Measurements from ENCODE around the gene PPP1R36.
"Not testable (repeated sequence)": the region's sequence is repeated elsewhere in the genome, so short reads cannot be mapped to it uniquely, and the experiment has no call there.

PPP1R36 gene

DNA sequence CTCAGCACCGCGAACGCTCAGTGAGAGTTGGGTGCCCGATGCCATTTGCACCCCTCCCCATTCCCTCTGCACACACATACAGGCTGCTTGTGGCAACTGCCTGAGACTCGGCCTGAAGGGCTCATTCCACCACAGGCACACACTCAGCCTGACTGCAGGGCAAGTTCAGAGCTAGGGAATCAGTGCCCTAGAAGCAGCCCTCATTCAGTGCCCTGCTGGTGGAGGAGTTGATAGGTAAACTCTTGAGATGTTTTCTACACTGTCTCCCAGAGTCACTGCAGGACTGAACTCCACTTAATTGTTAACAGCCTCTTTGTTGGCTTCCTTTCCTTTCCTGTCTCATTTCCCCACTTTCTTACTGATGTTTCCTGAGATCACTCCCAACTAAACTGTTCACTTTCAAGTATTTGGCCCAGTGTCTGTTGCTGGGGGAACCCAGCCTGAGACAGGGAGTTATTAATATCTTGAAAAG is 16.9 kb downstream of the PPP1R36 start:
- DNase-seq (ENCODE audit: low read depth, low spot score): peak; percentile 14

GRCh38 chr14:64569138-64569631 is 19.4 kb downstream of the PPP1R36 start:
- DNase-seq (ENCODE audit: low read depth, low spot score): peak; percentile 90

DNA sequence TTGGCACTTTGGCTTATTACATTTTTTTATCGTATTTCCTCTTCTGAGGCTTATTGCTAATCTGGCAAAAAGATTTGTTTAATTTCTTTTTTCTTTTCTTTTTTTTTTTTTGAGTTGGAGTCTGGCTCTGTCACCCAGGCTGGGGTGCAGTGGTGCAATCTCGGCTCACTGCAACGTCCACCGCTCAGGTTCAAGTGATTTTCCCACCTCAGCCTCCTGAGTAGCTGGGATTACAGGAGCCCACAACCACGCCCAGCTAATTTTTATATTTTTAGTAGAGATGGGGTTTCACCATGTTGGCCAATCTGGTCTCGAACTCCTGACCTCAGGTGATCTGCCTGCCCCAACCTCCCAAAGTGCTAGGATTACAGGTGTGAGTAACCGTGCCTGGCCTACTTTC is 19.9 kb downstream of the PPP1R36 start:
- not testable (repeated sequence) for DNase-seq (ENCODE audit: low read depth, low spot score)

DNA sequence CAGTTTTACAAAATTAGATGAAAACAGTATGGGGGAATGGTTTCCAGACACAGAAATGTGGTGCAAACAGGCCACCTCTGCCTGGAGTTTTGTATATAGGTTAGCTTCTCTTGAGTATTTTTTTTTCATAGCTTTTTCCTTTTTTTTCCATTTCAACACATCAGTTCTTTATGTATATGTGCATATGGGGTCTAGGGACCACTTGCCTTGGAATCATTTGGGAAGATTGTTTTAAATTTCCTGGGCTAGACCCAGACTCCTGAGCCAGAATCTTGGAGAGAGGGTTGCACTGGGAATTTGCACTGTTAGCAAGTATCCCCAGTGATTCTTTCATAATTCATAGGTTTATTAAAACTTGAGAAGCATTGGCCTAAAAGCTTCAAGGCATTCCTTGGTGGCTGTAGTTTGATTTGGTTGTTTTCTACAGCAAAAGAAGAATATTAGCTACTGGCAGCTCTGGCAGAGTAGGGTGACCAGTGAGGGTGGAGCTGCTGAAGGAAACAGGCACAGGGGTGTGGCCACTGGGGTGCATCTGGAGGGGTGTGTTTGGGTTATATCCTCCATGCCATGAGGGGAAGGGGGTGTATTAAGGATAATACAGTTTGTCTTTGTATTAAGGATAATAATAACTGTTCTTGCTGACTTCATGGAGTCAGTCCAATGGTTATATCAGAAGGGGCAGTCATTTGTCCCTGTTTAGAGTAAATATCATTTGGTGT is 22.8 kb downstream of the PPP1R36 start:
- no peak for DNase-seq (ENCODE audit: low read depth, low spot score)

DNA sequence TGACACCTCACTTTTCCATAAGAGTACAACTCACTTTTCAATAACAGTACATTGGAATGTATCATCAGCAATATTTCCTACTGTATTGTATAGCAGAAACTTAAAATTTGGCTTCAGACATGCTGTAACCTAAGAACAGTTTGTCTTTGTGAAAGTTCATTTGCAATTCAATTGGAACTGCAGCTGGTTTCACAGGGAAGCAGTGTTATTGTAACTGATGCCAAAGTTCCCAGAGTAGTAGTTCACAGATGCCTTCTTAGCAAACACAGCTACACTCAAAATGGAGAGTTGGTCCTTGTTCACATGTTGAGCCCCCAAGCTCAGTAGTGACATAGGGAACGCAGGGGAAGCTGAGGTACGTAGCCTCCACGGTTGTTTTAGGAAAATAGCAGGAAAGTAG is 23.3 kb downstream of the PPP1R36 start:
- DNase-seq (ENCODE audit: low read depth, low spot score): peak; percentile 81

GRCh38 chr14:64574371-64575107 is 24.8 kb downstream of the PPP1R36 start:
- DNase-seq (ENCODE audit: low read depth, low spot score): no peak

DNA sequence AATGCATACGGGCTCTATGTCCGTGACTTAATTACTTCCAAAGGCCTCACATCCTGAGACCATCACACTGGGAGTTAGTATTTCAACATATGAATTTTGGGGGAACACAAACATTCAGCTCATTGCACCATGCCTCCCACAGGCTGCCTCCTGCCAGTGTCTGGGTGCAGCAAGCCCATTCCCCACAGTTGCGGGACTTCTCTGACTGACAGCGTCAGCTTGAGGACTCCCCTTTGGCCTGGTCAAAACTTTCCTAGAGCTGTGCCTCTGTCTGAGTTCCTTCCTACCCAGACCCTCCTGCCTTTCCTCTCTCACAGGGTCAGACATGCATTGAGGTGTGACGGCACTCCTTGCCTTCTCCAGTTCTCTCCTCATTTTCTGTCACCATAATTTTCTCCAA is 27.4 kb downstream of the PPP1R36 start:
- DNase-seq (ENCODE audit: low read depth, low spot score): no peak

GRCh38 chr14:64580467-64580866 is 30.7 kb downstream of the PPP1R36 start:
- DNase-seq (ENCODE audit: low read depth, low spot score): no peak

GRCh38 chr14:64581363-64581762 is 31.6 kb downstream of the PPP1R36 start:
- no peak for DNase-seq (ENCODE audit: low read depth, low spot score)

GRCh38 chr14:64581817-64582216 is 32.1 kb downstream of the PPP1R36 start:
- no peak for DNase-seq (ENCODE audit: low read depth, low spot score)

DNA sequence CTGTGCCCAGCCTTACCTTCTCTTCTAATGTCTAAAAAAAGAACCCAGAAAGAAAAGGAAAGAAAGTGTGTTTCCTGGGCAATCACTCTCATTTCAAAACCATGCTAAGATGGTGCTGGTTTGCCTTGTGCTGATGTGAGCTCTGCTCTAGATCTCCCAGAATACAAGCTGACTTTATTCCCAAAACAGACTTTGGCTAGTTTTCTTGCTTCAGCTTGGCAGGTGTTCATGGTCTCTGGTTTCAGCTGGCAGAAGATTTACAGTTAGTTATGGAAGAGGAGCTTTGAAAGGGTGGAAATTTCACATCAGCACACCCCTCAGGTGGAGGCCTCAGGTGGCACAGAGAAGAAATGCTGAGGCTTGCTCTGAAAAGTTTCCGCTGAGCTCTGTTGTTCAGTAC is 34.4 kb downstream of the PPP1R36 start:
- peak; percentile 18 for DNase-seq (ENCODE audit: low read depth, low spot score)

- DNase-seq (ENCODE audit: low read depth, low spot score): no peak
Measured at GRCh38 chr14:64591809-64592208, 42.0 kb downstream of the PPP1R36 start.

DNA sequence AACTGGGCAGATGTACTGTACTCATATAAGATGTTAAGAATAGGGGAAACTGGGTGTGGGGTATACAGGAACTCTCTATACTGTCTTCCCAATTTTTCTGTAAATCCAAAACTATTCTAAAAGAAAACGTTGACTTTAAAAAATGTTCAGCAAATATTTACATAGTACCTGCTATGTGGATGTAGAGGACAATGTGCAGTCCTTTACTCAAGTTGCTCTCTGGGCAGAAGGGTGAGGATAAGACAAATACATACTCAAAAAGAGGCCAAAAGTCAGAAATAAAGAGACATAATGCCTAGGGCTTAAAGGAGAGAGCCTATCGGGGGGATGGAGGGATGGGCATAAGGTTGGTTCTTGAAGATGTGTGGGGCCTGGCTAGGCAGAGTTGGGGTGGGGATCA is 44.7 kb downstream of the PPP1R36 start:
- no peak for DNase-seq (ENCODE audit: low read depth, low spot score)

GRCh38 chr14:64598404-64598803 is 48.6 kb downstream of the PPP1R36 start:
- DNase-seq (ENCODE audit: low read depth, low spot score): no peak

GRCh38 chr14:64601571-64601970 is 51.8 kb downstream of the PPP1R36 start:
- no peak for DNase-seq (ENCODE audit: low read depth, low spot score)

DNA sequence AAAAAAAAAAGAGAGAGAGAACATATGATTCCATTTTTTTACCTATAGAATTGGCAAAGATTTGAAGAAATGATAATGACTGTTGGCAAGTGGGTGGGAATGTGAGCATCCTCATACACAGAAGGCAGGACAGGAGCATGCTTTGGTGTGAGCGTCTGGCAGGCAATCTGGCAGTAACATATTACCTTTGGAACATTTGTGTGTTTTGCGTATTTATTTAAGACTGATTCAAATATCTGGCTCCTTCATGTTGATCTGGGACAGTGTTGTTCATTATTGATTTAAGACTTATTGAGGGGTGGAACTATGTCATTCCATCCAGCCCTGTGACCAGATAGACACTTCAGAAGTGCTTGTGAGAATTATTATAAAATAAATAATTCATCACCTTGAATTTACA is 53.1 kb downstream of the PPP1R36 start:
- DNase-seq (ENCODE audit: low read depth, low spot score): no peak

DNA sequence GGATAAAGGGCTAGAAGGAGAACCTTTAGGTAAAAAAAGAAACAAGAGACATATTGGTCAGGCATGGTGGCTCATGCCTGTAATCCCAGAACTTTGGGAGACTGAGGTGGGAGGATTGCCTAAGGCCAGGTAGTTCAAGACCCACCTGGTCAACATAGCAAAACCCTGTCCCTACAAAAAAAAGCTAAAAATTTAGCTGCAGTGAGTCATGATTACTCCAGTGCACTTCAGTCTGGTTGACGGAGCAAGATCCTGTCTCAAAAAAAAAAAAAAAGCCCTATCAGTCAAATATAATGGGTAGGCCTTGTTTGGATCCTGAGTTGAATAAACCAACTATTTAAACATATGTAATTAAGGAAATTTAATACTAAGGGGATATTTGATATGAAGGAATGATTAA is 54.2 kb downstream of the PPP1R36 start:
- no peak for DNase-seq (ENCODE audit: low read depth, low spot score)

GRCh38 chr14:64604881-64605280 is 55.1 kb downstream of the PPP1R36 start:
- DNase-seq (ENCODE audit: low read depth, low spot score): peak; percentile 27

DNA sequence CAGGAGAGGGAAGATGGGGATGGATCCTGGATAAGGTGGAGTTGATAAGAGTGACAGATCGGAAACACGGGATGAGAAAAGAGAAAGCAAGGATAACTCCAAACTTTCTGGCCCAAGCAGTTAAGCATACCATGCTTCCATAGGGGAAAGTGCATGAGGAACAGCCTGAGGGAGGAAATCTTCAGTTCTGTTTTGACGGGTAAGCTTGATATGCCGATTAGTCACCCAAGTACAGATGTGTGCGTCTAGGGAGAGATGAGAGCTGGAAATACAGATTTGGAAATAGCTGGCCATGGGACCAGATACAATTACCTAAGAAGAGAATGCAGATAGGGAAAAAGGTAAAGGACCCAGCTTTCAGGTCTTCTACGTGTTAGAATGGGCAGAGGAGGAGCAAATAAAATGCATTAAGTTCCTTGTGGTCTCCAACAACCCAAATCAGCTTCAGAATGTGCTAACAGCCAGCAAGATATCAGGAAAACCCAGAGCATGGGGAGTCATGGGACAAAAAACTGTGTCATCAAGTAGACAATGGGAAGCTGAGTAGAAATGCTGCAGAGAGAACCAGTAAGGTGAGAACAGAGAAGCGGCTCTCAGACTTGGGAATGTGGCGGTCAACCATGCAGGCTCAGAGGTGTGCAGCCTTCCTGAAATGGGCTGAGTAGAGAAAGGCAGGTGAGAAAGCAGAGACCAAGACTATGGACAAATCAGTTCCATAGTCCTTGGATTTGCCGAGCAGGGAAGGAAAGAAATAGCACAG is 56.3 kb downstream of the PPP1R36 start:
- DNase-seq (ENCODE audit: low read depth, low spot score): no peak

DNA sequence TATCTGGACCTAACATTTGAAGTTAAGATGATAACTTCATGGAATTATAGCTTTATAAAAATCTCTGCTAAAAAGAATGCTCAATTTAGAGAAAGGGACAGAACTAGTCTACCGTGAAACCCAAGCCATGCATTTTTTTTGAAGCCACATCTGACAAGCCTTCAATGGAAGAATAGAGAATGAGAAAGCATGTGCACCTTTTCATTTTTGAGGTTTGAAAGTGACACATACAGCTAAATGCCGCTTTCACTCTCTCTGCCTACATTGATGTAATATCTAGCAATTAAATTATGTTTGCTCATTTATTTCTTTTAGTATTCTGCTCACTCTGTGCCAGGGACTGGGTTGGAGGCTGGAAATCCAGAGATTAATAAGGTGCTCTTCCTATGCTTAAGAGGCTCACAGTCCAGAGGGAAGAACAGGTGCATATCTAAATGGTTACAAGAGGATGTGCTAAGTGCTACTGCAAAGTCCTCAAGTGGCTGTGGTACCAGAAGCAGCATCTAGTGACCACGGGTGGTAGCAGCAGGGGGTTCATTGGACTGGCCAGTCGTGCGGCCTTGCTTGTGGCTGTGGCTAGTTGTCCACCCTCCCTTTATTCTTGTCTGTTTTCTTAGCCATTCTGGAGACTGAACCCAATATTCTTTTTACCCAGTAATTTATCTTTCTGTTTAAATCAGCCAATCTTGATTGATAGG is 60.4 kb downstream of the PPP1R36 start:
- no peak for DNase-seq (ENCODE audit: low read depth, low spot score)

GRCh38 chr14:64611358-64612020 is 61.7 kb downstream of the PPP1R36 start:
- DNase-seq (ENCODE audit: low read depth, low spot score): peak; percentile 52

Measured in astrocyte of the hippocampus (primary cell).